BE2C (cell line): Measurements from ENCODE around the gene ESF1.

ENCODE experiments used
- DNase-seq: peaks from one replicate; pipeline ENCODE4 v3.0.0-alpha.2; 2020
- H3K27me3 ChIP-seq: fragments of 250-450 bp; sonication (Bioruptor Pico); 2 replicates; pipeline ENCODE4 v1.5.1; 2020; ENCODE audit warnings: mild to moderate bottlenecking
- H3K36me3 ChIP-seq: fragments of 250-450 bp; sonication (Bioruptor Pico); 2 replicates; pipeline ENCODE4 v1.5.1; 2020; ENCODE audit warnings: mild to moderate bottlenecking
- H3K4me1 ChIP-seq: fragments of 250-450 bp; sonication (Bioruptor Pico); 2 replicates; pipeline ENCODE4 v1.5.1; 2020
- H3K4me3 ChIP-seq: 2 replicates; pipeline ENCODE4 v1.5.1; 2011; ENCODE audit warnings: low read depth, low read length
- H3K9me3 ChIP-seq: fragments of 250-450 bp; sonication (Bioruptor Pico); 2 replicates; pipeline ENCODE4 v1.5.1; 2020
- TF ChIP-seq, protein P1 (sequence below): IDR thresholded peaks from 2 replicates; pipeline ENCODE4 v1.5.1; 2012; ENCODE audit warnings: mild to moderate bottlenecking, low read depth, low read length

ESF1 gene

DNA sequence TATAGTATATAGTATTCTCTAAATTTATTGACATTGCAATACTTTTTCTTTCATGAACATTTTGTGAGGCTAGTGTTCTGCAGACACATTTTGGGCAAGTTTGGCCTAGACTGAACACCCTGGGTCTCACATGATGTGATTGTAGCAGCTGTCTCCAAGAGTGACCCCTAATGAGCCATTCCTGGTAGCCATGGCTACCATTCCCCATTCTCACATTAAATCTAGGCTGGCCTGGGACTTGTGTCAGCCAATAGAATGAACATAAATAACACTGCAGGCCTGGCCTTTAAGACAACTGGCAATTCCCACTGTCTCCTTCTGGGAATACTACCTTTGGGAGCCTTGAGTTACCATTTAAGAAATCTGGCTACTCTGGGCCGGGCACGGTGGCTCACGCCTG is 108.0 kb downstream of the ESF1 start:
- Histone ChIP-seq H3K36me3 (no peaks in the 10 kb centered on the region), H3K4me1 (no peaks in the 10 kb centered on the region), H3K9me3 (no peaks in the 10 kb centered on the region), H3K4me3 (no peak overlapping the region), H3K27me3 (no peaks in the 10 kb centered on the region)
- TF ChIP-seq, protein P1, sequence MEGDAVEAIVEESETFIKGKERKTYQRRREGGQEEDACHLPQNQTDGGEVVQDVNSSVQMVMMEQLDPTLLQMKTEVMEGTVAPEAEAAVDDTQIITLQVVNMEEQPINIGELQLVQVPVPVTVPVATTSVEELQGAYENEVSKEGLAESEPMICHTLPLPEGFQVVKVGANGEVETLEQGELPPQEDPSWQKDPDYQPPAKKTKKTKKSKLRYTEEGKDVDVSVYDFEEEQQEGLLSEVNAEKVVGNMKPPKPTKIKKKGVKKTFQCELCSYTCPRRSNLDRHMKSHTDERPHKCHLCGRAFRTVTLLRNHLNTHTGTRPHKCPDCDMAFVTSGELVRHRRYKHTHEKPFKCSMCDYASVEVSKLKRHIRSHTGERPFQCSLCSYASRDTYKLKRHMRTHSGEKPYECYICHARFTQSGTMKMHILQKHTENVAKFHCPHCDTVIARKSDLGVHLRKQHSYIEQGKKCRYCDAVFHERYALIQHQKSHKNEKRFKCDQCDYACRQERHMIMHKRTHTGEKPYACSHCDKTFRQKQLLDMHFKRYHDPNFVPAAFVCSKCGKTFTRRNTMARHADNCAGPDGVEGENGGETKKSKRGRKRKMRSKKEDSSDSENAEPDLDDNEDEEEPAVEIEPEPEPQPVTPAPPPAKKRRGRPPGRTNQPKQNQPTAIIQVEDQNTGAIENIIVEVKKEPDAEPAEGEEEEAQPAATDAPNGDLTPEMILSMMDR, result no peak
- no peak for DNase-seq

DNA sequence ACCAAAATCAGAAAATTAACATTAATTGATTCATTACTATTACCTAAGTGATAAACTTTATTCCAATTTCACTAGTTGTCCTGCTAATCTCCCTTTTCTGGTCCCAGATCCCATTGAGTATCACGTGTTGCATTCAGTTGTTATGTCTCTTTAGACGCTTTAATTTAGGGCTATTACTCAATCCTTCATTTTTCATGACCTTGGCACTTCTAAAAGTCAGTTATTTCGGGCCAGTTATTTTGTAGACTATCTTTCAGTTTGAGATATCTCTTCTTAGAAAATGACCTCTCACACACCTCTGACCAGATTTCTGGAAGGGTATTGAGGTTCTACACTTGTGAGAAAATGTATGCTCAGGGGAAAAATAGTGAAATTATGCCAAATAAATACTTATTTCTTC is 112.0 kb downstream of the ESF1 start:
- H3K27me3 ChIP-seq, result peaks cover 10% of the 10 kb centered on the region
- H3K9me3 ChIP-seq, result no peaks in the 10 kb centered on the region
- no peaks in the 10 kb centered on the region for H3K4me1 ChIP-seq
- no peaks in the 10 kb centered on the region for H3K36me3 ChIP-seq
- no peak overlapping the region for H3K4me3 ChIP-seq
- TF ChIP-seq, protein P1, result no peak
- no peak for DNase-seq

DNA sequence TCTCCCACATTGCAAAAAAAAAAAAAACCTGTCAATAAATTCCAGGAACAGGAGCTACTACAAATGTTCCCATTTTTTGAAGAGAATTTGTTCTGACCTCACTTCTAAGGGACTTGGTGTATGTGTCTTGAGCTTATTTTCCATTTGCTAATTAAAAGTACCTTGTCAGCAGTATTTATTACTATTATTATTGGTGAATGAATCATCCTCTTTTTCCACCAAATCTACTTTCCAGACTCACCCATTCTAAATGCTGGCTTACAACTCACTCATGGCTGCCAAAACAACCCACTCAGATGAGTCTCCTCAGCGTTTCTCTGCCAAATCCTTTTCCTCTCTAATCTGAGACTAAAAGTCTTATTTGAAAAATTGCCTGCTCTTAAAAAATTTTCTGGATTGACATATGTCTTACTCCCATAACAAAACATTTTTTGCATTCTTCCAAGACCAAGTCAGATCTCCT is 112.8 kb downstream of the ESF1 start:
- Histone ChIP-seq H3K27me3 (peaks cover 10% of the 10 kb centered on the region), H3K4me1 (no peaks in the 10 kb centered on the region), H3K4me3 (no peak overlapping the region), H3K9me3 (no peaks in the 10 kb centered on the region), H3K36me3 (no peaks in the 10 kb centered on the region)
- no peak for DNase-seq
- TF ChIP-seq, protein P1, result no peak

- H3K27me3 ChIP-seq, result peaks cover 10% of the 10 kb centered on the region
- H3K4me3 ChIP-seq, result no peak overlapping the region
- no peaks in the 10 kb centered on the region for H3K4me1 ChIP-seq
- TF ChIP-seq, protein P1, result no peak
- no peaks in the 10 kb centered on the region for H3K36me3 ChIP-seq
- no peak for DNase-seq
- no peaks in the 10 kb centered on the region for H3K9me3 ChIP-seq
These were observed 113.2 kb downstream of the ESF1 start for GRCh38 chr20:13671512-13671911.

- peaks cover 10% of the 10 kb centered on the region for H3K27me3 ChIP-seq
- no peaks in the 10 kb centered on the region for H3K9me3 ChIP-seq
- DNase-seq, result no peak
- TF ChIP-seq, protein P1, result no peak
- H3K4me3 ChIP-seq, result no peak overlapping the region
- no peaks in the 10 kb centered on the region for H3K36me3 ChIP-seq
- H3K4me1 ChIP-seq, result no peaks in the 10 kb centered on the region
These were observed 114.6 kb downstream of the ESF1 start for GRCh38 chr20:13670160-13670559.

GRCh38 chr20:13665709-13666395 is 118.9 kb downstream of the ESF1 start:
- TF ChIP-seq, protein P1, result no peak
- no peak for DNase-seq
- Histone ChIP-seq H3K9me3 (no peaks in the 10 kb centered on the region), H3K27me3 (peaks cover 25% of the 10 kb centered on the region), H3K4me3 (no peak overlapping the region), H3K36me3 (no peaks in the 10 kb centered on the region), H3K4me1 (no peaks in the 10 kb centered on the region)
